Fibroblast of the conjunctiva (primary cell): ENCODE measurements around the gene TAF10.

ENCODE experiments used
- DNase-seq: peaks from one replicate; pipeline ENCODE4 v3.0.0-alpha.2; 2010; ENCODE audit warnings: low read depth

The TAF10 gene

GRCh38 chr11:6625156-6625831 is 13.3 kb upstream of the TAF10 start:
- DNase-seq: no peak

GRCh38 chr11:6623391-6624363 is 11.7 kb upstream of the TAF10 start:
- no peak for DNase-seq

- no peak for DNase-seq
Observed at GRCh38 chr11:6622261-6623171, 10.5 kb upstream of the TAF10 start.

- no peak for DNase-seq
Observed at GRCh38 chr11:6621711-6622211, 9.7 kb upstream of the TAF10 start.

- no peak for DNase-seq
Observed at GRCh38 chr11:6620636-6621035, 8.6 kb upstream of the TAF10 start.

- peak; percentile 90 for DNase-seq
Observed at GRCh38 chr11:6619004-6619745, 7.2 kb upstream of the TAF10 start, which contains the start of gene TPP1. Gene TPP1, minus strand, starts transcription at chr11:6619422. Its CDS starts 22 bp downstream, at chr11:6619400.

- DNase-seq: peak; percentile 43
Observed at GRCh38 chr11:6618117-6619003, 6.3 kb upstream of the TAF10 start.

GRCh38 chr11:6617315-6617781 is 5.3 kb upstream of the TAF10 start:
- DNase-seq: no peak

- no peak for DNase-seq
Observed at GRCh38 chr11:6616596-6617250, 4.7 kb upstream of the TAF10 start.

- no peak for DNase-seq
Observed at GRCh38 chr11:6615882-6616585, 4.0 kb upstream of the TAF10 start.

GRCh38 chr11:6615046-6615445 is 3.0 kb upstream of the TAF10 start:
- DNase-seq: no peak

GRCh38 chr11:6614446-6614845 is 2.4 kb upstream of the TAF10 start:
- no peak for DNase-seq

GRCh38 chr11:6613496-6613895 is 1.5 kb upstream of the TAF10 start:
- no peak for DNase-seq

GRCh38 chr11:6611963-6612212 is 128 bp downstream of the TAF10 start:
- DNase-seq: no peak

GRCh38 chr11:6611092-6611962 is 689 bp downstream of the TAF10 start:
- DNase-seq: no peak

GRCh38 chr11:6610591-6610990 is 1.4 kb downstream of the TAF10 start:
- DNase-seq: no peak

GRCh38 chr11:6609502-6610015 is 2.5 kb downstream of the TAF10 start:
- no peak for DNase-seq
